Neural cell (in vitro differentiated cells): Measurements from ENCODE around the gene SHC2. TPM values are rescaled to one million over a fixed set of nuclear protein-coding genes. Genes with fewer than 3 reads are reported as not detected.

Source experiments
- H2AFZ ChIP-seq: fragments of 200-600, 300-800 bp; sonication (generic), shearing (Covaris generic); 2 replicates; pipeline ENCODE4 v1.6.0; 2014; ENCODE audit warnings: low read depth, mild to moderate bottlenecking, antibody characterized with exemption, low read length, moderate library complexity
- H3F3A ChIP-seq: fragments of 200-600 bp; shearing (Covaris generic); 2 replicates; pipeline ENCODE4 v1.6.1; 2016; ENCODE audit warnings: mild to moderate bottlenecking, moderate library complexity, mixed read lengths, antibody characterized with exemption, low read length; ENCODE audit not compliant: insufficient read depth, poor library complexity, severe bottlenecking
- H3K27ac ChIP-seq: fragments of 200-600, 300-800 bp; sonication (generic), shearing (Covaris generic); 2 replicates; pipeline ENCODE4 v1.5.1; 2014; ENCODE audit warnings: mild to moderate bottlenecking, low read length, moderate library complexity
- H3K27me3 ChIP-seq: fragments of 300-800, 200-600 bp; sonication (generic), shearing (Covaris generic); 2 replicates; pipeline ENCODE4 v1.6.0; 2014; ENCODE audit warnings: mild to moderate bottlenecking, low read depth, low read length, moderate library complexity; ENCODE audit not compliant: insufficient read depth
- H3K36me3 ChIP-seq: fragments of 300-800, 200-600 bp; sonication (generic), shearing (Covaris generic); 2 replicates; pipeline ENCODE4 v1.5.1; 2014; ENCODE audit warnings: mild to moderate bottlenecking, antibody characterized with exemption, low read length, moderate library complexity; ENCODE audit not compliant: insufficient read depth
- H3K4me2 ChIP-seq: fragments of 300-800, 200-600 bp; sonication (generic), shearing (Covaris generic); 2 replicates; pipeline ENCODE4 v1.6.0; 2014; ENCODE audit warnings: mild to moderate bottlenecking, low read length
- H3K4me3 ChIP-seq: fragments of 300-800, 200-600 bp; sonication (generic), shearing (Covaris generic); 2 replicates; pipeline ENCODE4 v1.5.1; 2014; ENCODE audit warnings: mild to moderate bottlenecking, low read length, moderate library complexity
- H3K79me2 ChIP-seq: fragments of 200-600 bp; shearing (Covaris generic); replicated peaks from 2 replicates; pipeline ENCODE4 v1.6.0; 2014; ENCODE audit warnings: mild to moderate bottlenecking, low read length, moderate library complexity; ENCODE audit not compliant: insufficient read depth
- H3K9ac ChIP-seq: fragments of 300-800, 200-600 bp; sonication (generic), shearing (Covaris generic); 2 replicates; pipeline ENCODE4 v1.6.1; 2016; ENCODE audit warnings: mild to moderate bottlenecking, low read length, mixed read lengths
- H3K9me2 ChIP-seq: fragments of 200-600 bp; shearing (Covaris generic); 2 replicates; pipeline ENCODE4 v1.6.1; 2016; ENCODE audit warnings: mild to moderate bottlenecking, low read length, mixed read lengths; ENCODE audit not compliant: insufficient read depth
- H3K9me3 ChIP-seq: fragments of 200-600, 300-800 bp; sonication (generic), shearing (Covaris generic); 2 replicates; pipeline ENCODE4 v1.6.1; 2016; ENCODE audit warnings: mild to moderate bottlenecking, mixed run types, low read length, moderate library complexity, mixed read lengths
- H4K20me1 ChIP-seq: fragments of 200-600 bp; shearing (Covaris generic); 2 replicates; pipeline ENCODE4 v1.6.1; 2016; ENCODE audit warnings: mild to moderate bottlenecking, mixed run types; ENCODE audit not compliant: insufficient read depth
- CTCF ChIP-seq: fragments of 450-650 bp; IDR thresholded peaks from 2 replicates; pipeline ENCODE4 v1.5.1; 2014; ENCODE audit warnings: antibody characterized with exemption, mild to moderate bottlenecking, moderate library complexity; ENCODE audit not compliant: poor library complexity, severe bottlenecking
- EP300 ChIP-seq: fragments of 450-650 bp; conservative IDR thresholded peaks from 2 replicates; pipeline ENCODE4 v1.6.1; 2014; ENCODE audit warnings: antibody characterized with exemption, mild to moderate bottlenecking, moderate library complexity; ENCODE audit not compliant: poor library complexity, severe bottlenecking
- EZH2 ChIP-seq: fragments of 200-600, 300-800 bp; shearing (Covaris generic), sonication (generic); IDR thresholded peaks from 2 replicates; pipeline ENCODE4 v1.6.1; 2014; ENCODE audit warnings: antibody characterized with exemption, low read length, borderline replicate concordance, mild to moderate bottlenecking; ENCODE audit not compliant: insufficient read depth, poor library complexity, severe bottlenecking
- MXI1 ChIP-seq: fragments of 450-650 bp; conservative IDR thresholded peaks from 2 replicates; pipeline ENCODE4 v1.6.1; 2014; ENCODE audit warnings: antibody characterized with exemption, mild to moderate bottlenecking; ENCODE audit not compliant: poor library complexity, severe bottlenecking
- POLR2AphosphoS5 ChIP-seq: IDR thresholded peaks from 2 replicates; pipeline ENCODE4 v1.6.1; 2012
- RAD21 ChIP-seq: fragments of 450-650 bp; conservative IDR thresholded peaks from 2 replicates; pipeline ENCODE4 v1.6.1; 2014; ENCODE audit warnings: antibody characterized with exemption, mild to moderate bottlenecking, moderate library complexity
- REST ChIP-seq: IDR thresholded peaks from 2 replicates; pipeline ENCODE4 v1.6.1; 2012; ENCODE audit warnings: borderline replicate concordance
- SMC3 ChIP-seq: fragments of 450-650 bp; conservative IDR thresholded peaks from 2 replicates; pipeline ENCODE4 v1.6.1; 2014; ENCODE audit warnings: antibody characterized with exemption, mild to moderate bottlenecking, moderate library complexity; ENCODE audit not compliant: poor library complexity
- TAF1 ChIP-seq: IDR thresholded peaks from 2 replicates; pipeline ENCODE4 v1.6.1; 2012; ENCODE audit warnings: low read depth
- polyA plus RNA-seq: library from polyadenylated mRNA; depleted of rRNA; stranded (reverse); fragments of >200 nt; gene quantifications from 2 replicates; pipeline ENCODE4 v1.2.3, GENCODE V29; 2014

SHC2 gene
- polyA plus RNA-seq, 1 donor from 2014 or later = 75.8 TPM

- no peak for TF ChIP-seq MXI1
- TF ChIP-seq EZH2 = no peak
- TF ChIP-seq POLR2AphosphoS5 = no peak
- TF ChIP-seq TAF1 = no peak
- TF ChIP-seq SMC3 = no peak
- no peak for TF ChIP-seq REST
- no peak for TF ChIP-seq RAD21
- no peak for TF ChIP-seq EP300
- TF ChIP-seq CTCF = no peak
- no peak overlapping the region for H3K9ac ChIP-seq
- no peaks in the 10 kb centered on the region for H3K27me3 ChIP-seq
- no peaks in the 10 kb centered on the region for H3K9me2 ChIP-seq
- H3K4me3 ChIP-seq = no peak overlapping the region
- H3F3A ChIP-seq = no peaks in the 10 kb centered on the region
- H4K20me1 ChIP-seq = no peaks in the 10 kb centered on the region
- no peaks in the 10 kb centered on the region for H3K36me3 ChIP-seq
- H3K4me2 ChIP-seq = no peak overlapping the region
- no peaks in the 10 kb centered on the region for H3K79me2 ChIP-seq
- H3K9me3 ChIP-seq = no peaks in the 10 kb centered on the region
- no peak overlapping the region for H3K27ac ChIP-seq
- H2AFZ ChIP-seq = no peak overlapping the region
Observed at GRCh38 chr19:379796-380195, 81.0 kb downstream of the SHC2 start.

- Histone ChIP-seq H3K27ac (no peak overlapping the region), H3K36me3 (no peaks in the 10 kb centered on the region)
Observed at GRCh38 chr19:378706-379105, 82.1 kb downstream of the SHC2 start.

More at GRCh38 chr19:378706-379105, 82.1 kb downstream of the SHC2 start:
- H4K20me1 ChIP-seq = no peaks in the 10 kb centered on the region
- H3F3A ChIP-seq = no peaks in the 10 kb centered on the region
- no peaks in the 10 kb centered on the region for H3K9me2 ChIP-seq
- no peaks in the 10 kb centered on the region for H3K9me3 ChIP-seq
- no peak overlapping the region for H3K4me2 ChIP-seq
- no peaks in the 10 kb centered on the region for H3K27me3 ChIP-seq
- TF ChIP-seq POLR2AphosphoS5 (no peak), CTCF (no peak), MXI1 (no peak), SMC3 (no peak), EP300 (no peak), REST (no peak), EZH2 (no peak)
- no peak overlapping the region for H3K9ac ChIP-seq
- no peaks in the 10 kb centered on the region for H3K79me2 ChIP-seq
- H2AFZ ChIP-seq = no peak overlapping the region
- no peak overlapping the region for H3K4me3 ChIP-seq
